GM21367 (cell line): Measurements from ENCODE around the gene ARHGAP22.

ENCODE experiments used
- ATAC-seq: cut with Tn5 transposase; IDR thresholded peaks from one replicate; pipeline ENCODE4 v1.9.1; 2021; ENCODE audit not compliant: unreplicated experiment

Gene ARHGAP22

GRCh38 chr10:48482207-48482606, 122.7 kb downstream of the ARHGAP22 start:
- ATAC-seq, result no peak

- no peak for ATAC-seq
These were observed 123.5 kb downstream of the ARHGAP22 start for GRCh38 chr10:48481385-48481784.

GRCh38 chr10:48480397-48481374, 124.2 kb downstream of the ARHGAP22 start:
- no peak for ATAC-seq

GRCh38 chr10:48478980-48479811, 125.7 kb downstream of the ARHGAP22 start:
- ATAC-seq, result no peak

- no peak for ATAC-seq
These were observed 126.4 kb downstream of the ARHGAP22 start for GRCh38 chr10:48478469-48478868.

- no peak for ATAC-seq
These were observed 127.3 kb downstream of the ARHGAP22 start for GRCh38 chr10:48477616-48478015.

GRCh38 chr10:48477141-48477540, 127.7 kb downstream of the ARHGAP22 start:
- ATAC-seq, result no peak

- no peak for ATAC-seq
These were observed 128.4 kb downstream of the ARHGAP22 start for GRCh38 chr10:48476279-48476982.

GRCh38 chr10:48475943-48476278, 129.0 kb downstream of the ARHGAP22 start:
- no peak for ATAC-seq

- no peak for ATAC-seq
These were observed 130.0 kb downstream of the ARHGAP22 start for GRCh38 chr10:48474765-48475365.

- no peak for ATAC-seq
These were observed 131.2 kb downstream of the ARHGAP22 start for GRCh38 chr10:48473704-48474103.

- ATAC-seq, result no peak
These were observed 132.3 kb downstream of the ARHGAP22 start for GRCh38 chr10:48472501-48473069.

GRCh38 chr10:48470893-48471805, 133.7 kb downstream of the ARHGAP22 start:
- no peak for ATAC-seq

- no peak for ATAC-seq
These were observed 134.6 kb downstream of the ARHGAP22 start for GRCh38 chr10:48470115-48470892.

GRCh38 chr10:48469516-48470020, 135.3 kb downstream of the ARHGAP22 start:
- no peak for ATAC-seq

GRCh38 chr10:48468866-48469511, 135.9 kb downstream of the ARHGAP22 start:
- ATAC-seq, result no peak

- ATAC-seq, result no peak
These were observed 136.6 kb downstream of the ARHGAP22 start for GRCh38 chr10:48468130-48468790.
